Measurements from ENCODE around the gene PRKN.

Gene PRKN

GRCh38 chr6:162187168-162187935 is 540.2 kb downstream of the PRKN start:
- DNase-seq (ENCODE audit: low spot score) = no peak

- no peak for DNase-seq (ENCODE audit: low spot score)
Observed at GRCh38 chr6:162184465-162184864, 543.1 kb downstream of the PRKN start.

GRCh38 chr6:162181741-162182401 is 545.7 kb downstream of the PRKN start:
- DNase-seq (ENCODE audit: low spot score) = no peak

- DNase-seq (ENCODE audit: low spot score) = no peak
Observed at GRCh38 chr6:162181111-162181510, 546.5 kb downstream of the PRKN start.

GRCh38 chr6:162179196-162179951 is 548.2 kb downstream of the PRKN start:
- no peak for DNase-seq (ENCODE audit: low spot score)

- no peak for DNase-seq (ENCODE audit: low spot score)
Observed at GRCh38 chr6:162178666-162179065, 548.9 kb downstream of the PRKN start.

GRCh38 chr6:162178266-162178665 is 549.3 kb downstream of the PRKN start:
- no peak for DNase-seq (ENCODE audit: low spot score)

- no peak for DNase-seq (ENCODE audit: low spot score)
Observed at GRCh38 chr6:162177746-162178145, 549.8 kb downstream of the PRKN start.

- DNase-seq (ENCODE audit: low spot score) = no peak
Observed at GRCh38 chr6:162173466-162173865, 554.1 kb downstream of the PRKN start.

GRCh38 chr6:162165479-162165878 is 562.1 kb downstream of the PRKN start:
- DNase-seq (ENCODE audit: low spot score) = no peak

GRCh38 chr6:162157167-162157870 is 570.2 kb downstream of the PRKN start:
- DNase-seq (ENCODE audit: low spot score) = no peak

- no peak for DNase-seq (ENCODE audit: low spot score)
Observed at GRCh38 chr6:162156146-162156545, 571.4 kb downstream of the PRKN start.

GRCh38 chr6:162154930-162155329 is 572.6 kb downstream of the PRKN start:
- no peak for DNase-seq (ENCODE audit: low spot score)

GRCh38 chr6:162154001-162154400 is 573.6 kb downstream of the PRKN start:
- DNase-seq (ENCODE audit: low spot score) = no peak

- no peak for DNase-seq (ENCODE audit: low spot score)
Observed at GRCh38 chr6:162153120-162153519, 574.4 kb downstream of the PRKN start.

- no peak for DNase-seq (ENCODE audit: low spot score)
Observed at GRCh38 chr6:162151021-162151665, 576.4 kb downstream of the PRKN start.

GRCh38 chr6:162150295-162150694 is 577.3 kb downstream of the PRKN start:
- DNase-seq (ENCODE audit: low spot score) = no peak

GRCh38 chr6:162149786-162150185 is 577.8 kb downstream of the PRKN start:
- DNase-seq (ENCODE audit: low spot score) = no peak

GRCh38 chr6:162147805-162148204 is 579.8 kb downstream of the PRKN start:
- no peak for DNase-seq (ENCODE audit: low spot score)

- DNase-seq (ENCODE audit: low spot score) = no peak
Observed at GRCh38 chr6:162147281-162147680, 580.3 kb downstream of the PRKN start.

- no peak for DNase-seq (ENCODE audit: low spot score)
Observed at GRCh38 chr6:162140251-162140852, 587.2 kb downstream of the PRKN start.

All from CD4-positive, alpha-beta T cell treated with Interleukin-6 at 100 ng/mL for 8 hours (primary cell).